HL-60 (cell line): ENCODE data around the gene TMCO6.

ENCODE experiments used
- CTCF ChIP-seq: IDR thresholded peaks from one replicate; pipeline ENCODE4 v1.5.1; 2011; ENCODE audit warnings: low read length, control low read depth, inconsistent platforms; ENCODE audit not compliant: insufficient read depth
- POLR2AphosphoS5 ChIP-seq: IDR thresholded peaks from 2 replicates; pipeline ENCODE4 v1.6.1; 2012; ENCODE audit warnings: low read depth
- TF ChIP-seq, protein P1 (sequence below): IDR thresholded peaks from 2 replicates; pipeline ENCODE4 v1.6.1; 2012; ENCODE audit warnings: low read depth; ENCODE audit not compliant: insufficient replicate concordance

GRCh38 chr5:140664359-140665119, 25.3 kb downstream of the TMCO6 start, which contains the start of gene WDR55:
- TF ChIP-seq CTCF (no peak), POLR2AphosphoS5 (peak; percentile 68; the same call in 1 of the 2 replicates)
- TF ChIP-seq, protein P1, sequence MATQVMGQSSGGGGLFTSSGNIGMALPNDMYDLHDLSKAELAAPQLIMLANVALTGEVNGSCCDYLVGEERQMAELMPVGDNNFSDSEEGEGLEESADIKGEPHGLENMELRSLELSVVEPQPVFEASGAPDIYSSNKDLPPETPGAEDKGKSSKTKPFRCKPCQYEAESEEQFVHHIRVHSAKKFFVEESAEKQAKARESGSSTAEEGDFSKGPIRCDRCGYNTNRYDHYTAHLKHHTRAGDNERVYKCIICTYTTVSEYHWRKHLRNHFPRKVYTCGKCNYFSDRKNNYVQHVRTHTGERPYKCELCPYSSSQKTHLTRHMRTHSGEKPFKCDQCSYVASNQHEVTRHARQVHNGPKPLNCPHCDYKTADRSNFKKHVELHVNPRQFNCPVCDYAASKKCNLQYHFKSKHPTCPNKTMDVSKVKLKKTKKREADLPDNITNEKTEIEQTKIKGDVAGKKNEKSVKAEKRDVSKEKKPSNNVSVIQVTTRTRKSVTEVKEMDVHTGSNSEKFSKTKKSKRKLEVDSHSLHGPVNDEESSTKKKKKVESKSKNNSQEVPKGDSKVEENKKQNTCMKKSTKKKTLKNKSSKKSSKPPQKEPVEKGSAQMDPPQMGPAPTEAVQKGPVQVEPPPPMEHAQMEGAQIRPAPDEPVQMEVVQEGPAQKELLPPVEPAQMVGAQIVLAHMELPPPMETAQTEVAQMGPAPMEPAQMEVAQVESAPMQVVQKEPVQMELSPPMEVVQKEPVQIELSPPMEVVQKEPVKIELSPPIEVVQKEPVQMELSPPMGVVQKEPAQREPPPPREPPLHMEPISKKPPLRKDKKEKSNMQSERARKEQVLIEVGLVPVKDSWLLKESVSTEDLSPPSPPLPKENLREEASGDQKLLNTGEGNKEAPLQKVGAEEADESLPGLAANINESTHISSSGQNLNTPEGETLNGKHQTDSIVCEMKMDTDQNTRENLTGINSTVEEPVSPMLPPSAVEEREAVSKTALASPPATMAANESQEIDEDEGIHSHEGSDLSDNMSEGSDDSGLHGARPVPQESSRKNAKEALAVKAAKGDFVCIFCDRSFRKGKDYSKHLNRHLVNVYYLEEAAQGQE: no peak
